Keratinocyte (primary cell): ENCODE measurements around the gene TCF20. TPM values are rescaled to one million over a fixed set of nuclear protein-coding genes. Genes with fewer than 3 reads are reported as not detected.

Source experiments
- DNase-seq: peaks from one replicate; pipeline ENCODE4 v3.0.0-alpha.2; 2011; ENCODE audit warnings: low read depth, missing footprints, low spot score
- FAIRE-seq: peaks from 2 replicates; lab custom pipeline; 2011; peaks lifted over from hg19 to GRCh38; lab: Jason Lieb, UNC
- H2AFZ ChIP-seq: 2 replicates; pipeline ENCODE4 v1.6.0; 2012; ENCODE audit warnings: low read length, control low read depth, inconsistent platforms; ENCODE audit not compliant: control insufficient read depth
- H3K27ac ChIP-seq: 2 replicates; pipeline ENCODE4 v1.5.1; 2011; ENCODE audit warnings: low read length; ENCODE audit not compliant: control insufficient read depth, insufficient read depth
- H3K27me3 ChIP-seq: 3 replicates; pipeline ENCODE4 v1.6.0; 2011; ENCODE audit warnings: low read length; ENCODE audit not compliant: control insufficient read depth, insufficient read depth; ENCODE audit errors: extremely low read depth
- H3K36me3 ChIP-seq, 2 experiments: 2 replicates in 1 of 2; 3 replicates in 1 of 2; pipeline ENCODE4 v1.5.1; 2011; ENCODE audit warnings: low read length in 2 of 2, mild to moderate bottlenecking in 1 of 2; ENCODE audit not compliant: control insufficient read depth in 2 of 2, insufficient read depth in 2 of 2; ENCODE audit errors: extremely low read depth in 1 of 2
- H3K4me1 ChIP-seq: 3 replicates; pipeline ENCODE4 v1.5.1; 2011; ENCODE audit warnings: low read length; ENCODE audit not compliant: control insufficient read depth, insufficient read depth; ENCODE audit errors: extremely low read depth
- H3K4me2 ChIP-seq: 3 replicates; pipeline ENCODE4 v1.6.0; 2011; ENCODE audit warnings: low read depth, low read length; ENCODE audit not compliant: control insufficient read depth, insufficient read depth; ENCODE audit errors: extremely low read depth
- H3K4me3 ChIP-seq, 3 experiments: fragments of 200-600 bp in 1 of 3; sonication (generic) in 1 of 3; 2 replicates in 2 of 3; 3 replicates in 1 of 3; pipeline ENCODE4 v1.5.1; 2011 to 2016; ENCODE audit warnings: low read length in 3 of 3, mild to moderate bottlenecking in 3 of 3, control low read depth in 2 of 3, inconsistent platforms in 1 of 3, low read depth in 1 of 3, mixed read lengths in 1 of 3, mixed run types in 1 of 3, moderate library complexity in 1 of 3; ENCODE audit not compliant: control insufficient read depth in 2 of 3, insufficient read depth in 2 of 3; ENCODE audit errors: extremely low read depth in 1 of 3
- H3K79me2 ChIP-seq: 2 replicates; pipeline ENCODE4 v1.6.0; 2012; ENCODE audit warnings: low read length; ENCODE audit not compliant: control insufficient read depth, insufficient read depth
- H3K9ac ChIP-seq: 3 replicates; pipeline ENCODE4 v1.6.0; 2011; ENCODE audit warnings: low read length; ENCODE audit not compliant: control insufficient read depth, insufficient read depth; ENCODE audit errors: extremely low read depth
- H3K9me1 ChIP-seq: 3 replicates; pipeline ENCODE4 v1.6.0; 2011; ENCODE audit warnings: low read length; ENCODE audit not compliant: control insufficient read depth, insufficient read depth; ENCODE audit errors: extremely low read depth
- H3K9me3 ChIP-seq: 2 replicates; pipeline ENCODE4 v1.5.1; 2012; ENCODE audit warnings: low read depth, low read length; ENCODE audit not compliant: control insufficient read depth
- H4K20me1 ChIP-seq: 3 replicates; pipeline ENCODE4 v1.6.0; 2011; ENCODE audit warnings: low read length; ENCODE audit not compliant: control insufficient read depth, insufficient read depth; ENCODE audit errors: extremely low read depth
- CTCF ChIP-seq, 3 experiments: IDR thresholded peaks in 1 of 3; conservative IDR thresholded peaks in 1 of 3; optimal IDR thresholded peaks in 1 of 3; 2 replicates in 2 of 3; 3 replicates in 1 of 3; pipeline versions ENCODE3 to v1.5.1; 2011; ENCODE audit warnings: low read length in 3 of 3, mild to moderate bottlenecking in 3 of 3, moderate library complexity in 2 of 3, control low read depth in 1 of 3, inconsistent platforms in 1 of 3; ENCODE audit not compliant: insufficient read depth in 2 of 3; ENCODE audit errors: extremely low read depth in 1 of 3
- EZH2 ChIP-seq: IDR thresholded peaks from one replicate; pipeline ENCODE4 v1.6.1; 2012; ENCODE audit warnings: inconsistent platforms, mild to moderate bottlenecking, low read length, moderate library complexity
- dilution Hi-C: fragments of 300-500 bp; cut with MboI; formaldehyde crosslinking; loops from one replicate; pipeline ENCODE4 v1.7.0; 2020; ENCODE audit warnings: low sequenced_read_pairs; ENCODE audit not compliant: extremely low pct_ligation_motif_present
- polyA plus RNA-seq, 5 experiments: library from polyadenylated mRNA; depleted of rRNA in 3 of 5; stranded (reverse) in 3 of 5; stranded (forward) in 1 of 5; unstranded in 1 of 5; fragments of >200 nt; gene quantifications; 1 replicate in 1 of 5; 2 replicates in 3 of 5; 3 replicates in 1 of 5; pipeline versions ENCODE4 v1.2.1 to v1.2.3, GENCODE V29; 2011 to 2012; ENCODE audit warnings: missing spikeins in 2 of 5, low read depth in 1 of 5, low replicate concordance in 1 of 5

Gene TCF20
- polyA plus RNA-seq, 1 donor (not counting 4 experiments of a cell fraction or from before 2014, with no cell fraction given): 23.9 TPM

- no peaks in the 10 kb centered on the region for H4K20me1 ChIP-seq
- FAIRE-seq (no peak), DNase-seq (no peak)
- H3K4me2 ChIP-seq: no peak overlapping the region
- H3K27ac ChIP-seq: no peak overlapping the region
- no peaks in the 10 kb centered on the region for H3K36me3 ChIP-seq
- no peak for TF ChIP-seq EZH2
- TF ChIP-seq CTCF (optimal IDR thresholded peaks at IDR 0.05 in 1 of 3, IDR thresholded peaks at IDR 0.05 in 1 of 3, conservative IDR thresholded peaks at IDR 0.05 in 1 of 3; ENCODE audit: extremely low read depth in 1 of 3, insufficient read depth in 2 of 3, low read length in 3 of 3): no peak
- no peaks in the 10 kb centered on the region for H3K79me2 ChIP-seq
- no peak overlapping the region for H3K9ac ChIP-seq
- H3K9me3 ChIP-seq: no peaks in the 10 kb centered on the region
- dilution Hi-C loops: no loop called here
- H2AFZ ChIP-seq: no peak overlapping the region
- H3K4me1 ChIP-seq: peaks cover 2% of the 10 kb centered on the region
- no peak overlapping the region for H3K4me3 ChIP-seq
- peaks cover 19% of the 10 kb centered on the region for H3K27me3 ChIP-seq
- no peaks in the 10 kb centered on the region for H3K9me1 ChIP-seq
Observed at GRCh38 chr22:42283278-42284201, 13.1 kb upstream of the TCF20 start.

DNA sequence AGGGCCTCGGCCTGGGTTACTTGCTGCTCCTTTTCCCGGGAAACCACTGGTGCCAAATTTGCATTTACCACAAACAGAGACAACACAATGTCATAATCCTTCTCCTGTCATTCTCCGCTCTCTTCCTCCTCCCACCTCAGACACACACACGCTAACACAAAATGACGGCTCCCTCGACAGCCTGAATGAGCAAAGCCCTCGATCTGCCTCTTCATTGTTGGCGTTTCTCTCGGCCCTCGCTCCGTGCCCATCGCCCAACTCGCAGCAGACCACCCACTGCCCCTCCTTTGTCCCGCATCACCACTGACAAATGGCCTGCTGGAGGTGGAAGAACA lies 12.5 kb upstream of the TCF20 start:
- Histone ChIP-seq H3K9me1 (no peaks in the 10 kb centered on the region), H3K4me1 (no peaks in the 10 kb centered on the region), H3K4me2 (no peak overlapping the region), H3K9ac (no peak overlapping the region), H3K79me2 (no peaks in the 10 kb centered on the region), H3K27me3 (peaks cover 19% of the 10 kb centered on the region), H3K9me3 (no peaks in the 10 kb centered on the region), H3K36me3 (no peaks in the 10 kb centered on the region), H4K20me1 (no peaks in the 10 kb centered on the region), H2AFZ (no peak overlapping the region), H3K4me3 (no peak overlapping the region), H3K27ac (no peak overlapping the region)
- TF ChIP-seq EZH2 (no peak), CTCF (optimal IDR thresholded peaks at IDR 0.05 in 1 of 3, IDR thresholded peaks at IDR 0.05 in 1 of 3, conservative IDR thresholded peaks at IDR 0.05 in 1 of 3; ENCODE audit: extremely low read depth in 1 of 3, insufficient read depth in 2 of 3, low read length in 3 of 3) (no peak)
- dilution Hi-C loops: no loop called here
- FAIRE-seq (no peak), DNase-seq (no peak)
